Measurements from ENCODE around the gene RHBDD2.

DNA sequence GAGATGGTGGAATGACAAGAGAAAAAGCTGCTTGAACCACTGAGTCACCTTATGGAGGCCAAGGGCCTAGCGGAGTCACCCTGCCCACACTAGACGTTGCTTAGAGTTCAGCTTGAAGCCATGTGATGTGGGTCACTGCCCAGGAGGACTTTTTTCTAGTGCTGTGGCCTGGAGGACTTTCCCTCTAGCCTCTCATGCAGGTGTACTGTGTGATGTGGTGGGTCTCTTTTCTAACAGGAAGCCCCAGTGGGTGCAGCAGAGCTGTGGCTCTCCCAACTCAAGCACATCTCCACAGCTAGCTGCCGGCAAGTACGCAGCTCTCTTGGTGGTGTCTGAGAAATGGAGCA lies 49.7 kb downstream of the RHBDD2 start:
- TF ChIP-seq ZNF274 (IDR thresholded peaks at IDR 0.05; ENCODE audit: low read depth, low read length): no peak
- no peak for TF ChIP-seq YY1 (IDR thresholded peaks at IDR 0.05; ENCODE audit: insufficient read depth, insufficient read length)

Data from NT2/D1 (cell line).